GM18511 (cell line): ENCODE measurements around the gene ADAMTS6.
"Not testable (repeated sequence)": the region's sequence is repeated elsewhere in the genome, so short reads cannot be mapped to it uniquely, and the experiment has no call there.

ENCODE experiments used
- ATAC-seq: cut with Tn5 transposase; IDR thresholded peaks from one replicate; pipeline ENCODE4 v1.9.1; 2021; ENCODE audit warnings: mild to moderate bottlenecking, moderate library complexity; ENCODE audit not compliant: unreplicated experiment

The ADAMTS6 gene

GRCh38 chr5:65481635-65482295, at the start of gene ADAMTS6:
Gene ADAMTS6 (minus strand): TSS chr5:65481920. CDS start chr5:65473673, 8,247 bp downstream.
- peak; percentile 81 for ATAC-seq

GRCh38 chr5:65530904-65531303, 49.2 kb upstream of the ADAMTS6 start:
- no peak for ATAC-seq

- ATAC-seq = no peak
These were observed 44.0 kb upstream of the ADAMTS6 start for GRCh38 chr5:65525726-65526125.

- no peak for ATAC-seq
These were observed 30.6 kb upstream of the ADAMTS6 start for GRCh38 chr5:65512170-65512937.

GRCh38 chr5:65508978-65509377, 27.3 kb upstream of the ADAMTS6 start:
- ATAC-seq = no peak

GRCh38 chr5:65506961-65507360, 25.2 kb upstream of the ADAMTS6 start:
- ATAC-seq = no peak

GRCh38 chr5:65489119-65489518, 7.4 kb upstream of the ADAMTS6 start:
- ATAC-seq = no peak

- ATAC-seq = not testable (repeated sequence)
These were observed 6.4 kb upstream of the ADAMTS6 start for GRCh38 chr5:65488038-65488687.

GRCh38 chr5:65486803-65487202, 5.1 kb upstream of the ADAMTS6 start:
- ATAC-seq = not testable (repeated sequence)

GRCh38 chr5:65485405-65485804, 3.7 kb upstream of the ADAMTS6 start:
- no peak for ATAC-seq

- ATAC-seq = peak; percentile 47
These were observed 2.0 kb upstream of the ADAMTS6 start for GRCh38 chr5:65483546-65484346.

- no peak for ATAC-seq
These were observed 1.2 kb upstream of the ADAMTS6 start for GRCh38 chr5:65482736-65483545.

- ATAC-seq = peak; percentile 12
These were observed 596 bp upstream of the ADAMTS6 start for GRCh38 chr5:65482296-65482735.

GRCh38 chr5:65481171-65481581, 544 bp downstream of the ADAMTS6 start:
- ATAC-seq = peak; percentile 33

- peak; percentile 37 for ATAC-seq
These were observed 1.3 kb downstream of the ADAMTS6 start for GRCh38 chr5:65480306-65480865.

- no peak for ATAC-seq
These were observed 2.2 kb downstream of the ADAMTS6 start for GRCh38 chr5:65479527-65479926.

GRCh38 chr5:65478336-65478735, 3.4 kb downstream of the ADAMTS6 start:
- ATAC-seq = no peak

- ATAC-seq = no peak
These were observed 5.8 kb downstream of the ADAMTS6 start for GRCh38 chr5:65475895-65476294.

- no peak for ATAC-seq
These were observed 6.4 kb downstream of the ADAMTS6 start for GRCh38 chr5:65475336-65475735.
